ENCODE measurements around the gene IGLL1. TPM values are rescaled to one million over a fixed set of nuclear protein-coding genes. Genes with fewer than 3 reads are reported as not detected.

The IGLL1 gene
- total RNA-seq, 4 donors from 2014 or later = not detected

- TF ChIP-seq CTCF (IDR thresholded peaks at IDR 0.05) = no peak
- TF ChIP-seq POLR2A (IDR thresholded peaks at IDR 0.05) = no peak
- no peak for DNase-seq (ENCODE audit: low spot score in 2 of 2)
- WGBS, 2 donors = 80 to 92% methylated on average over 4 of the region's 4 CpGs
- intact Hi-C loops (cut with DNase I; ENCODE audit: low total_unique reads) = no loop called here
- H3K4me3 ChIP-seq (ENCODE audit: low read depth, poor library complexity, severe bottlenecking) = no peak overlapping the region
Observed at GRCh38 chr22:23557467-23557866, 22.6 kb downstream of the IGLL1 start.

DNA sequence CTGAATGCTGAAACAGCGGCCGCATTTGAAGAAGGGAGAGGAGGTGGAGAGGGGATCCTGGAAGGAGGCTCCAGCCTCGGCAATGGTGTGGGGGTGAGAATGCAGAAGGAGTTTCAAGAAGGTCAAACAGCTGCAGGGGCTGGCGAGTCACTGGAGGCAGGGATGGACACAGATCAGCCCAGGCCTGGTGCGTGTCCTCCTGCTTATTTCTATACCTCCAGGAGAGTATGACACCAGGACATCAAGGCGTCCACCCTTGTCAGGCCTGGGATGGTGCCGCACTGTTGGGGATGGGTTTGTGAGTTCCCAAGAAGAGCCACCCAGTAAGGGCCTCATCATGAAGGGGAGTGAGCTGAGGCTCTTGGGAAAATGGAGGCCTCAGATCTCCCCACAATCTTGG is 23.1 kb downstream of the IGLL1 start:
- intact Hi-C loops (cut with DNase I; ENCODE audit: low total_unique reads) = no loop called here
- WGBS, 2 donors = 84 to 91% methylated on average over 7 of the region's 7 CpGs
- no peak overlapping the region for H3K4me3 ChIP-seq (ENCODE audit: low read depth, poor library complexity, severe bottlenecking)
- TF ChIP-seq CTCF (IDR thresholded peaks at IDR 0.05) (no peak), POLR2A (IDR thresholded peaks at IDR 0.05) (no peak)
- no peak for DNase-seq (ENCODE audit: low spot score in 2 of 2)

DNA sequence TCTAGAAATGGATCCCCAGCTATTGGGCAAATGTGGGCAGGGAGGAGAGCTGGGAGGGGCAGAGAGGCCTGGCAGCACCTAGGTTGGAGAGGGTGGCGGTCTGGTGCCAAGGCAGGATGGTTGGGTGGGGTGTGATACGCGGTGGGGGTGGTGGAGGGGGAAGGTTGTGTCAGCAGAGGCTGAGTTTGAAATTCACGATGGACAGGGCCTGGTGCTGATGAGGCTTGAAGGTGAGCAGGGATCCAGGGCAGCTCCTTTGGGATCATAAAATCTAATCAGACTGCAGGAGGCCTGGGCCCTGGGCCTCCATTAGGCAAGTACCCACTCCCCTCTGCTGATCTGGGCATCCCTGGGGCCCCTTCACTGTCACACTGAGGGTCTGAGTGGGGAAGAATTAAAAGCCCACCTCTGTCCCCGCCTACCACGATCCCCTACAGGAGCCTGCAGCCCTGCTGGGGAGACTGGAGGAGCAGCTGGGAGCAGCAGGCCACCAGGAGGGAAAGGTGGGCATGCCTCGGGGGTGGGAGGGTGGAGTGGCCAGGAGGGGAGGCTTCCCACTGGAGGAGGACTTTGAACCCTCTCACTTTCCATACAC is 24.0 kb downstream of the IGLL1 start:
- WGBS, 2 donors = 54 to 55% methylated on average over 7 of the region's 7 CpGs
- intact Hi-C loops (cut with DNase I; ENCODE audit: low total_unique reads) = no loop called here
- no peak for TF ChIP-seq POLR2A (IDR thresholded peaks at IDR 0.05)
- TF ChIP-seq CTCF (IDR thresholded peaks at IDR 0.05) = no peak
- peak in 1 of 2 donors; percentile 45 for DNase-seq (ENCODE audit: low spot score in 2 of 2)
- H3K4me3 ChIP-seq (ENCODE audit: low read depth, poor library complexity, severe bottlenecking) = no peak overlapping the region

DNA sequence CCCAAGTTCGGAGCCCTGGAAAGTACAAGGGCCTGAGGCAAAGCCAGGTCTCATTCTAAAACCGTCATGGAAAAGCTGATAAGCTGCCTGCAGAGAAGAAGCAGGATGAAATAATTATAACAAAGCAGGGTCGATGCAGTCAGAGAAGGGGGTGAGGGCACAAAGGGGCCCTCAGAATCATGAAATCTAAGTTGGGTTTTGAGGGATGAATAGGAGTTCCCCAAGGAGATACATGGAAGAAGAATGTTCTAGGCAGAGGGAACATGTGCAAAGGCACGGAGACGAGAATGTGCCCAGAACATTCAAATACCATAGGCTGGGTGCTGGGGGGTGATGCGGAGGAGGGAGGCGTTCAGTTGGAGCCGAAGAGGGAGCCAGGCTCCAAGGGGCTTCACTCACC is 25.0 kb downstream of the IGLL1 start:
- TF ChIP-seq POLR2A (IDR thresholded peaks at IDR 0.05) (no peak), CTCF (IDR thresholded peaks at IDR 0.05) (no peak)
- intact Hi-C loops (cut with DNase I; ENCODE audit: low total_unique reads) = no loop called here
- no peak overlapping the region for H3K4me3 ChIP-seq (ENCODE audit: low read depth, poor library complexity, severe bottlenecking)
- peak in 1 of 2 donors; percentile 48 for DNase-seq (ENCODE audit: low spot score in 2 of 2)
- 70 to 79% methylated on average over 8 of the region's 8 CpGs for WGBS, 2 donors

- peak in 1 of 2 donors; percentile 72 for DNase-seq (ENCODE audit: low spot score in 2 of 2)
- intact Hi-C loops (cut with DNase I; ENCODE audit: low total_unique reads) = no loop called here
- TF ChIP-seq POLR2A (IDR thresholded peaks at IDR 0.05) (no peak), CTCF (IDR thresholded peaks at IDR 0.05) (no peak)
- WGBS, 2 donors = 83 to 87% methylated on average over 21 of the region's 21 CpGs
- H3K4me3 ChIP-seq (ENCODE audit: low read depth, poor library complexity, severe bottlenecking) = no peak overlapping the region
Observed at GRCh38 chr22:23553924-23554870, 25.9 kb downstream of the IGLL1 start.
